Ishikawa (cell line): ENCODE measurements around the gene PALLD.
A peak's percentile ranks its signal among the peaks of the same experiment; 100 is the strongest.

ENCODE experiments used
- CEBPB ChIP-seq: IDR thresholded peaks from 2 replicates; pipeline ENCODE4 v1.6.1; 2012
- CREB1 ChIP-seq: IDR thresholded peaks from 2 replicates; pipeline ENCODE4 v1.6.1; 2012; ENCODE audit warnings: low read depth
- EGR1 ChIP-seq: IDR thresholded peaks from 2 replicates; pipeline ENCODE4 v1.6.1; 2012
- EP300 ChIP-seq: IDR thresholded peaks from 2 replicates; pipeline ENCODE4 v1.6.1; 2012; ENCODE audit warnings: borderline replicate concordance
- FOXM1 ChIP-seq: IDR thresholded peaks from 2 replicates; pipeline ENCODE4 v1.6.1; 2012; ENCODE audit warnings: low read depth, borderline replicate concordance
- MAX ChIP-seq: IDR thresholded peaks from 2 replicates; pipeline ENCODE4 v1.6.1; 2012
- NFIC ChIP-seq: IDR thresholded peaks from 2 replicates; pipeline ENCODE4 v1.6.1; 2012
- RAD21 ChIP-seq: IDR thresholded peaks from 2 replicates; pipeline ENCODE4 v1.6.1; 2012; ENCODE audit warnings: low read depth
- REST ChIP-seq: IDR thresholded peaks from 2 replicates; pipeline ENCODE4 v1.6.1; 2012; ENCODE audit warnings: low read depth, mild to moderate bottlenecking
- TAF1 ChIP-seq: IDR thresholded peaks from 2 replicates; pipeline ENCODE4 v1.6.1; 2012; ENCODE audit warnings: low read depth, mild to moderate bottlenecking
- TCF12 ChIP-seq: IDR thresholded peaks from 2 replicates; pipeline ENCODE4 v1.6.1; 2012; ENCODE audit warnings: low read depth
- TEAD4 ChIP-seq: IDR thresholded peaks from 2 replicates; pipeline ENCODE4 v1.6.1; 2012
- USF1 ChIP-seq: IDR thresholded peaks from 2 replicates; pipeline ENCODE4 v1.6.1; 2012
- YY1 ChIP-seq: IDR thresholded peaks from 2 replicates; pipeline ENCODE4 v1.6.1; 2012; ENCODE audit warnings: low read depth
- ZBTB7A ChIP-seq: IDR thresholded peaks from 2 replicates; pipeline ENCODE4 v1.6.1; 2012; ENCODE audit warnings: low read depth

Gene PALLD

GRCh38 chr4:168880811-168881595 is 384.2 kb downstream of the PALLD start:
- TF ChIP-seq FOXM1 (no peak), TAF1 (no peak), CEBPB (no peak), ZBTB7A (no peak), NFIC (no peak), MAX (no peak), CREB1 (no peak), EGR1 (no peak), USF1 (no peak), TEAD4 (no peak), EP300 (no peak), REST (no peak), TCF12 (no peak), RAD21 (no peak), YY1 (no peak)

- no peak for TF ChIP-seq EP300
- TF ChIP-seq ZBTB7A: no peak
- TF ChIP-seq EGR1: no peak
- TF ChIP-seq CREB1: 0 out of 2 replicates have a peak, but pooled peaks have one; percentile 11
Observed at GRCh38 chr4:168881781-168882420, 385.0 kb downstream of the PALLD start.

- TF ChIP-seq EGR1 (no peak), CEBPB (peak; percentile 91), FOXM1 (no peak), TEAD4 (peak; percentile 74), YY1 (no peak), NFIC (no peak), ZBTB7A (no peak), TCF12 (no peak), REST (no peak), MAX (no peak), CREB1 (no peak), RAD21 (no peak), USF1 (no peak), EP300 (no peak), TAF1 (no peak)
Observed at GRCh38 chr4:168882650-168883233, 385.9 kb downstream of the PALLD start.

- TF ChIP-seq MAX (no peak), CREB1 (no peak)
Observed at GRCh38 chr4:168883513-168883912, 386.7 kb downstream of the PALLD start.

- no peak for TF ChIP-seq NFIC
- no peak for TF ChIP-seq TAF1
- TF ChIP-seq USF1: no peak
- no peak for TF ChIP-seq CEBPB
- TF ChIP-seq RAD21: no peak
- TF ChIP-seq CREB1: no peak
- TF ChIP-seq EP300: no peak
Observed at GRCh38 chr4:168884251-168885124, 387.6 kb downstream of the PALLD start.
